GM06990 (cell line): ENCODE results near the gene LDLRAD4.

Experiments
- DNase-seq: peaks from one replicate; pipeline ENCODE4 v3.0.0-alpha.2; 2011; ENCODE audit not compliant: insufficient read length; ENCODE audit errors: extremely low read depth
- H3K27me3 ChIP-seq: replicated peaks from 2 replicates; pipeline ENCODE4 v1.6.0; 2011; ENCODE audit warnings: low read length; ENCODE audit not compliant: control insufficient read depth, insufficient read depth
- H3K36me3 ChIP-seq: 2 replicates; pipeline ENCODE4 v1.5.1; 2011; ENCODE audit warnings: low read length; ENCODE audit not compliant: control insufficient read depth, insufficient read depth
- H3K4me3 ChIP-seq: replicated peaks from 2 replicates; pipeline ENCODE4 v1.5.1; 2011; ENCODE audit warnings: low read depth, mild to moderate bottlenecking, control low read depth, low read length
- CTCF ChIP-seq: IDR thresholded peaks from 2 replicates; pipeline ENCODE4 v1.5.1; 2011; ENCODE audit warnings: low read length, control low read depth, mild to moderate bottlenecking, inconsistent platforms; ENCODE audit not compliant: insufficient read depth, poor library complexity, severe bottlenecking

LDLRAD4 gene

GRCh38 chr18:13359210-13359609 lies 140.7 kb downstream of the LDLRAD4 start:
- no peak for TF ChIP-seq CTCF
- no peak overlapping the region for H3K4me3 ChIP-seq
- no peak for DNase-seq
- H3K27me3 ChIP-seq: no peaks in the 10 kb centered on the region
- no peaks in the 10 kb centered on the region for H3K36me3 ChIP-seq

- no peak for DNase-seq
Observed at GRCh38 chr18:13361431-13361830, 142.9 kb downstream of the LDLRAD4 start.

GRCh38 chr18:13362051-13362450 lies 143.5 kb downstream of the LDLRAD4 start:
- no peaks in the 10 kb centered on the region for H3K36me3 ChIP-seq
- H3K4me3 ChIP-seq: no peak overlapping the region
- no peak for TF ChIP-seq CTCF
- H3K27me3 ChIP-seq: peaks cover 2% of the 10 kb centered on the region; the same call in 1 of the 2 replicates
- no peak for DNase-seq

More at GRCh38 chr18:13361431-13361830, 142.9 kb downstream of the LDLRAD4 start:
- Histone ChIP-seq H3K4me3 (no peak overlapping the region), H3K27me3 (peaks cover 2% of the 10 kb centered on the region; the same call in 1 of the 2 replicates), H3K36me3 (no peaks in the 10 kb centered on the region)
- TF ChIP-seq CTCF: no peak

- TF ChIP-seq CTCF: no peak
- Histone ChIP-seq H3K27me3 (peaks cover 2% of the 10 kb centered on the region; the same call in 1 of the 2 replicates), H3K4me3 (no peak overlapping the region), H3K36me3 (no peaks in the 10 kb centered on the region)
- no peak for DNase-seq
Observed at GRCh38 chr18:13362607-13363006, 144.0 kb downstream of the LDLRAD4 start.

GRCh38 chr18:13363359-13363758 lies 144.8 kb downstream of the LDLRAD4 start:
- Histone ChIP-seq H3K27me3 (peaks cover 4% of the 10 kb centered on the region), H3K36me3 (no peaks in the 10 kb centered on the region), H3K4me3 (no peak overlapping the region)
- no peak for TF ChIP-seq CTCF
- no peak for DNase-seq

GRCh38 chr18:13364721-13365205 lies 146.2 kb downstream of the LDLRAD4 start:
- Histone ChIP-seq H3K27me3 (peaks cover 4% of the 10 kb centered on the region), H3K36me3 (no peaks in the 10 kb centered on the region), H3K4me3 (no peak overlapping the region)
- no peak for TF ChIP-seq CTCF
- DNase-seq: no peak
